Measurements from ENCODE around the gene HECTD2. TPM values are rescaled to one million over a fixed set of nuclear protein-coding genes. Genes with fewer than 3 reads are reported as not detected.
A peak's percentile ranks its signal among the peaks of the same experiment; 100 is the strongest.

The HECTD2 gene
- total RNA-seq, 2 experiments from 2014 or later = 0.16 to 0.78 TPM

DNA sequence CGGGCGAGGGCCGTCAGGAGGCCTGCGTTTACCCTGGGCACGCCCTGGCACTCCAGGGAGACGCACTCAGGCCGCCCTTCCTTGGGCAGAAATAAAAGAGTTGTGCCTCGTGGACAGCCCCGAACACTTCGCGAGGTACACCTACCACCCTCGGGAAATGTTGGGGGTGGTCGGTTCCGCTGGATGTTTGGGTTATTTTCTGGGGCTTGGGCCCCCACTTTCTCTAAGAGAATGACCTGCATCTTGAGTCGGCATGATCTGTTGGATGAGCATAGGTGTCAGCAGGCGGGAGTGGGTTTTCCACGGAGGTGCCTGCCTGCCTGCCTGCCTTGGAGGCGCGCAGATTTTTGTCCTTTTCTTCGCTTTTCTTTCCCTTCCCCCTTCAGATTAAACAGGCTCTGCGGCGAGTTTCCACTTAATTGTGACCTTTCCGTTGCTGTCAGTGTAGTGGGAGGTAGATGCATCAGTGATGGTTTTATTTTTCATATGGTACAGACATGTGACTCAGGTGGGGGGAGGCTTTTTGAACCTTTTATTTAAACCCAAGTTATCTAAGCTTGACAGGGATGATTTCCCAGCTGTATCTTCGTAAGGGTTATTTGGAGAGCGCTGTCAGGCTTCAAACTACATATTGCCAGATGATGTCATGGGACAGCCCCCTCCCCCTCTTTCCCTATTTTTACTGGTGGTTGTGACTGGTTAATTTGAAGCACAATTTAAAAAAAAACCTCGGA is 661 bp downstream of the HECTD2 start:
- CTCF ChIA-PET (ENCODE audit: unreplicated experiment) = no interaction called here
- intact Hi-C loops (cut with micrococcal nuclease; ENCODE audit: unreplicated experiment) = loop anchor here (2.0 to 5.0 kb wide), 2 partner anchors 114 to 404 kb away; no protein-coding TSS in a partner anchor
- H3K79me2 ChIP-seq (ENCODE audit: insufficient read depth, low read depth, low read length) = no peaks in the 10 kb centered on the region
- H3K9me2 ChIP-seq (ENCODE audit: insufficient read depth, low read length) = no peaks in the 10 kb centered on the region
- peaks cover 9% of the 10 kb centered on the region for H3K4me1 ChIP-seq (ENCODE audit: insufficient read depth, low read length, poor library complexity, severe bottlenecking)
- H3K27ac ChIP-seq (ENCODE audit: low read depth, low read length, poor library complexity, severe bottlenecking) = no peak overlapping the region
- peak overlapping the region; percentile 71 for H3K4me3 ChIP-seq (ENCODE audit: low read depth, low read length, poor library complexity, severe bottlenecking)
- no peaks in the 10 kb centered on the region for H4K20me1 ChIP-seq (ENCODE audit: insufficient read depth, low read length)
- peak overlapping the region; percentile 58 for H3K4me2 ChIP-seq (ENCODE audit: low read length)
- POLR2A ChIA-PET = interaction anchor here (0.7 to 1.1 kb wide), 2 partner anchors 23 to 361 kb away, joined by 3 read pairs; no protein-coding TSS in a partner anchor
- H3K36me3 ChIP-seq (ENCODE audit: insufficient read depth, low read length) = no peaks in the 10 kb centered on the region
- H3K9me3 ChIP-seq (ENCODE audit: low read length) = no peaks in the 10 kb centered on the region; the same call in 1 of the 2 replicates
- peak overlapping the region; percentile 93 for H2AFZ ChIP-seq (ENCODE audit: low read length)
- DNase-seq (ENCODE audit: low spot score) = no peak
- TSS peak; percentile 34 for BruUV-seq (replicated peaks)
- no peak for TF ChIP-seq EZH2phosphoT487 (IDR thresholded peaks at IDR 0.05; ENCODE audit: borderline replicate concordance, low read depth, low read length)
- TF ChIP-seq, protein P1, sequence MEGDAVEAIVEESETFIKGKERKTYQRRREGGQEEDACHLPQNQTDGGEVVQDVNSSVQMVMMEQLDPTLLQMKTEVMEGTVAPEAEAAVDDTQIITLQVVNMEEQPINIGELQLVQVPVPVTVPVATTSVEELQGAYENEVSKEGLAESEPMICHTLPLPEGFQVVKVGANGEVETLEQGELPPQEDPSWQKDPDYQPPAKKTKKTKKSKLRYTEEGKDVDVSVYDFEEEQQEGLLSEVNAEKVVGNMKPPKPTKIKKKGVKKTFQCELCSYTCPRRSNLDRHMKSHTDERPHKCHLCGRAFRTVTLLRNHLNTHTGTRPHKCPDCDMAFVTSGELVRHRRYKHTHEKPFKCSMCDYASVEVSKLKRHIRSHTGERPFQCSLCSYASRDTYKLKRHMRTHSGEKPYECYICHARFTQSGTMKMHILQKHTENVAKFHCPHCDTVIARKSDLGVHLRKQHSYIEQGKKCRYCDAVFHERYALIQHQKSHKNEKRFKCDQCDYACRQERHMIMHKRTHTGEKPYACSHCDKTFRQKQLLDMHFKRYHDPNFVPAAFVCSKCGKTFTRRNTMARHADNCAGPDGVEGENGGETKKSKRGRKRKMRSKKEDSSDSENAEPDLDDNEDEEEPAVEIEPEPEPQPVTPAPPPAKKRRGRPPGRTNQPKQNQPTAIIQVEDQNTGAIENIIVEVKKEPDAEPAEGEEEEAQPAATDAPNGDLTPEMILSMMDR (conservative IDR thresholded peaks at IDR 0.05; ENCODE audit: low read length) = no peak

DNA sequence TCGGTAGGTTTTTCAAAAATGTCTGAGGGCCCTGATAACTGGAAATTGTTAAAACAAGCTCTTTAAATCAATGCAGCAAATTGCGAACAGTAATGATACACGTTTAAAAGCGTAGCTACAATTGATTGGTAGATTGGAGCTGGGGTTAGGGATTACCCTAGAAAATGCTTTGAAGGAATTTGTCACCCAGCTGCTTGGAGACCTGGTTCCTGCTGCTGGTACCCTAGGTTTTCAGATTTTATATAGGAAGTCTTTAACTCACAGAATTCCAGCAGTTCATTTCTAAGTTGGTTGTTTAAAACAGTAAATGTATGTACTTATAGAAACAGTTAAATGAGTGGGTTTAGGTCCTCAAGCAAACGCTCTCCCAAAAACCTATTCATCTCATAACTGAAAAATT is 1.5 kb downstream of the HECTD2 start:
- no peak overlapping the region for H3K4me3 ChIP-seq (ENCODE audit: low read depth, low read length, poor library complexity, severe bottlenecking)
- TF ChIP-seq, protein P1 (conservative IDR thresholded peaks at IDR 0.05; ENCODE audit: low read length) = no peak
- no peak for TF ChIP-seq EZH2phosphoT487 (IDR thresholded peaks at IDR 0.05; ENCODE audit: borderline replicate concordance, low read depth, low read length)
- POLR2A ChIA-PET = interaction anchor here (1.1 kb wide), 1 partner anchor 23 kb away, joined by 3 read pairs; no protein-coding TSS in a partner anchor
- H4K20me1 ChIP-seq (ENCODE audit: insufficient read depth, low read length) = no peaks in the 10 kb centered on the region
- no peak overlapping the region for H3K27ac ChIP-seq (ENCODE audit: low read depth, low read length, poor library complexity, severe bottlenecking)
- no peak overlapping the region for H3K4me2 ChIP-seq (ENCODE audit: low read length)
- no TSS peak for BruUV-seq (replicated peaks)
- H3K4me1 ChIP-seq (ENCODE audit: insufficient read depth, low read length, poor library complexity, severe bottlenecking) = peaks cover 9% of the 10 kb centered on the region
- no peak for DNase-seq (ENCODE audit: low spot score)
- no peaks in the 10 kb centered on the region; the same call in 1 of the 2 replicates for H3K9me3 ChIP-seq (ENCODE audit: low read length)
- no peaks in the 10 kb centered on the region for H3K79me2 ChIP-seq (ENCODE audit: insufficient read depth, low read depth, low read length)
- intact Hi-C loops (cut with micrococcal nuclease; ENCODE audit: unreplicated experiment) = loop anchor here (2.0 to 5.0 kb wide), 2 partner anchors 114 to 405 kb away; no protein-coding TSS in a partner anchor
- H3K9me2 ChIP-seq (ENCODE audit: insufficient read depth, low read length) = no peaks in the 10 kb centered on the region
- CTCF ChIA-PET (ENCODE audit: unreplicated experiment) = no interaction called here
- no peak overlapping the region for H2AFZ ChIP-seq (ENCODE audit: low read length)
- no peaks in the 10 kb centered on the region for H3K36me3 ChIP-seq (ENCODE audit: insufficient read depth, low read length)
